ENCODE results near the gene MCRIP1. TPM values are rescaled to one million over a fixed set of nuclear protein-coding genes. Genes with fewer than 3 reads are reported as not detected.

The MCRIP1 gene
- total RNA-seq, 2 donors from 2014 or later, result 164 to 183 TPM

DNA sequence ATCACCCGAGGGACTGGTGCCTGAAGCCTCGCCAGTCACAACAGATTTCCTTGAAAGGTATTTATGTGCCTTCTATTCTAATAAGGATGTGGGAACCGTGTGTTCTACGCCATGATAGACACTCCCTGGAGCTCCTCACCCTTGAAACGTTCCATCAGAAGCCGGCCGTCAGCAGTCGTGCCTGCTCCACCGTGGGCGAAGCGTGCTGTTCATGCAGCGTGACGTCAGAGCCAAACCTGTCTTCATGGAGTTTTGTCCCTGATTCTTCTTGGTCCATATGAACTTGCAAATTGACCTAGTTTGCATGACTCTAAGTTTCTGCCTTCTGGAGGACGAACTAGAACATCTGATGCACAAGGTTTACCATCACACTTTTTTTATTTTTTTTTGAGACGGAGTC lies 6.2 kb upstream of the MCRIP1 start:
- Mint-ChIP-seq H3K4me3 (no peak overlapping the region), H3K27me3 (ENCODE audit: insufficient read depth) (no peaks in the 10 kb centered on the region), H3K9me3 (no peaks in the 10 kb centered on the region), H3K4me1 (no peaks in the 10 kb centered on the region), H3K36me3 (ENCODE audit: low read depth) (peaks cover 20% of the 10 kb centered on the region), H3K27ac (no peak overlapping the region)
- Histone ChIP-seq H3K9ac (ENCODE audit: extremely low read depth, low read length, poor library complexity, severe bottlenecking) (no peak overlapping the region), H3K27me3 (ENCODE audit: control insufficient read depth, insufficient read depth, low read length, poor library complexity, severe bottlenecking) (no peaks in the 10 kb centered on the region), H3K4me1 (ENCODE audit: control insufficient read depth, insufficient read depth, low read length) (no peaks in the 10 kb centered on the region), H3K36me3 (ENCODE audit: control insufficient read depth, insufficient read depth, low read length) (peaks cover 19% of the 10 kb centered on the region), H3K9me3 (ENCODE audit: control insufficient read depth, low read length) (no peaks in the 10 kb centered on the region), H3K4me3 (ENCODE audit: low read length) (no peak overlapping the region), H3K27ac (ENCODE audit: low read depth, low read length) (no peak overlapping the region)
- WGBS, 2 experiments (ENCODE audit: insufficient coverage in 1 of 2, insufficient read length in 1 of 2), result 92 to 93% methylated on average over 15 of the region's 15 CpGs
- DNase-seq, result no peak
- no peak for TF ChIP-seq CTCF (conservative IDR thresholded peaks at IDR 0.05)

DNA sequence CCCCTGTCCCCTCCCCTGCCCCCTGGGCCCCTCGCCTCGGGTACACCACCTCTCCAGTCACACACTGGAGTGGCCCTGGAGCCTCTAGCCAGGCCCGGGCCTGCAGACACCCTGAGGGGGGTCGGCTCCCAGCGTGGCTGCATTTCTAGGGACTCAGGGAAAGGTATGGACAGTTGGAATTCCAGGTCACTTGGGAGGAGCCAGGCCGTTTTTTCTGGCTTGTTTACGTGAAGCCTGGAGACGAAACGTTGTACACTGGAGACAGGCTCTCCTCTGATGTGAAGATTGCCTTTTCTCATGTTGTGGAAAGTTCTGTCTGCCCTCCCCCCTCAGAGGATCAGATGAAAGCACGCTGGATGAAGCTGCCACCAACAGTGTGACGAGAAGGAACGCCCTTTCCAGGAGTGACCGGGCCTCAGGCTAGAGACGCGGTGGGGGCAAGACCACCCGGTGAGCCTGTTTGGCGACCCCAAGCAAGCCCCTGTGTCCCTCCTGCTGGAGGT lies 5.7 kb upstream of the MCRIP1 start:
- no peak for DNase-seq
- H3K4me1 Mint-ChIP-seq, result no peaks in the 10 kb centered on the region
- H3K9me3 ChIP-seq (ENCODE audit: control insufficient read depth, low read length), result no peaks in the 10 kb centered on the region
- WGBS, 2 experiments (ENCODE audit: insufficient coverage in 1 of 2, insufficient read length in 1 of 2), result 77 to 84% methylated on average over 13 to 17 of the region's 17 CpGs
- no peak overlapping the region for H3K4me3 Mint-ChIP-seq
- no peaks in the 10 kb centered on the region for H3K4me1 ChIP-seq (ENCODE audit: control insufficient read depth, insufficient read depth, low read length)
- H3K27me3 Mint-ChIP-seq (ENCODE audit: insufficient read depth), result no peaks in the 10 kb centered on the region
- no peaks in the 10 kb centered on the region for H3K27me3 ChIP-seq (ENCODE audit: control insufficient read depth, insufficient read depth, low read length, poor library complexity, severe bottlenecking)
- peaks cover 18% of the 10 kb centered on the region for H3K36me3 Mint-ChIP-seq (ENCODE audit: low read depth)
- H3K36me3 ChIP-seq (ENCODE audit: control insufficient read depth, insufficient read depth, low read length), result peaks cover 14% of the 10 kb centered on the region
- H3K9me3 Mint-ChIP-seq, result no peaks in the 10 kb centered on the region
- no peak overlapping the region for H3K9ac ChIP-seq (ENCODE audit: extremely low read depth, low read length, poor library complexity, severe bottlenecking)
- peak overlapping the region; percentile 72 for H3K27ac Mint-ChIP-seq
- no peak overlapping the region for H3K27ac ChIP-seq (ENCODE audit: low read depth, low read length)
- TF ChIP-seq CTCF (conservative IDR thresholded peaks at IDR 0.05), result no peak
- H3K4me3 ChIP-seq (ENCODE audit: low read length), result no peak overlapping the region

- Histone ChIP-seq H3K27me3 (ENCODE audit: control insufficient read depth, insufficient read depth, low read length, poor library complexity, severe bottlenecking) (no peaks in the 10 kb centered on the region), H3K9ac (ENCODE audit: extremely low read depth, low read length, poor library complexity, severe bottlenecking) (no peak overlapping the region)
- 90 to 91% methylated on average over 5 to 9 of the region's 9 CpGs for WGBS, 2 experiments (ENCODE audit: insufficient coverage in 1 of 2, insufficient read length in 1 of 2)
Observed at GRCh38 chr17:81837641-81838040, 4.5 kb upstream of the MCRIP1 start.

More at GRCh38 chr17:81837641-81838040, 4.5 kb upstream of the MCRIP1 start:
- H3K4me1 Mint-ChIP-seq, result no peaks in the 10 kb centered on the region
- Histone ChIP-seq H3K4me1 (ENCODE audit: control insufficient read depth, insufficient read depth, low read length) (no peaks in the 10 kb centered on the region), H3K4me3 (ENCODE audit: low read length) (no peak overlapping the region), H3K27ac (ENCODE audit: low read depth, low read length) (no peak overlapping the region), H3K9me3 (ENCODE audit: control insufficient read depth, low read length) (no peaks in the 10 kb centered on the region), H3K36me3 (ENCODE audit: control insufficient read depth, insufficient read depth, low read length) (peaks cover 2% of the 10 kb centered on the region)
- H3K36me3 Mint-ChIP-seq (ENCODE audit: low read depth), result peaks cover 6% of the 10 kb centered on the region
- TF ChIP-seq CTCF (conservative IDR thresholded peaks at IDR 0.05), result no peak
- no peak overlapping the region for H3K27ac Mint-ChIP-seq
- H3K9me3 Mint-ChIP-seq, result no peaks in the 10 kb centered on the region
- H3K27me3 Mint-ChIP-seq (ENCODE audit: insufficient read depth), result no peaks in the 10 kb centered on the region
- H3K4me3 Mint-ChIP-seq, result no peak overlapping the region
- no peak for DNase-seq

All from endodermal cell (in vitro differentiated cells).